T-helper 17 cell (primary cell): Measurements from ENCODE around the gene KCTD13. TPM values are rescaled to one million over a fixed set of nuclear protein-coding genes. Genes with fewer than 3 reads are reported as not detected.
"Not testable (repeated sequence)": the region's sequence is repeated elsewhere in the genome, so short reads cannot be mapped to it uniquely, and the experiment has no call there.

Source experiments
- ATAC-seq: fragments of 150-1000 bp; cut with Tn5 transposase; 2 replicates; pipeline ENCODE4 v1.10.0; 2021; ENCODE audit warnings: mild to moderate bottlenecking, moderate library complexity
- DNase-seq, 3 donors: peaks; one replicate each; pipeline versions ENCODE4 v3.0.0 to v3.0.0-alpha.2; 2020 to 2021
- H3K9me3 ChIP-seq: one replicate; pipeline ENCODE4 v1.7.0; 2013; ENCODE audit warnings: low read length, mild to moderate bottlenecking; ENCODE audit not compliant: control insufficient read depth, poor library complexity, severe bottlenecking
- H3K27ac Mint-ChIP-seq: one replicate; pipeline ENCODE4 v1.8.0; 2022; ENCODE audit warnings: mild to moderate bottlenecking, moderate library complexity, mixed read lengths
- H3K27me3 Mint-ChIP-seq: one replicate; pipeline ENCODE4 v1.8.0; 2022; ENCODE audit warnings: mixed read lengths
- H3K36me3 Mint-ChIP-seq: one replicate; pipeline ENCODE4 v1.8.0; 2022; ENCODE audit warnings: low read depth, mixed read lengths
- H3K4me1 Mint-ChIP-seq: one replicate; pipeline ENCODE4 v1.8.0; 2022; ENCODE audit warnings: mild to moderate bottlenecking, mixed read lengths
- H3K4me3 Mint-ChIP-seq: one replicate; pipeline ENCODE4 v1.8.0; 2022; ENCODE audit warnings: mild to moderate bottlenecking, moderate library complexity, mixed read lengths
- total RNA-seq, 4 donors: library from RNA in 2 of 4; stranded (reverse) in 2 of 4; gene quantifications; one replicate each; pipeline ENCODE4 v1.2.3 and lab custom pipeline; 2022 to 2026

KCTD13 gene
- total RNA-seq, 2 donors from 2014 or later = 44.1 to 48.4 TPM

- Mint-ChIP-seq H3K27me3 (no peaks in the 10 kb centered on the region), H3K4me3 (peak overlapping the region; percentile 98), H3K27ac (peak overlapping the region; percentile 98), H3K36me3 (peaks cover 8% of the 10 kb centered on the region), H3K4me1 (peaks cover 37% of the 10 kb centered on the region)
- no peaks in the 10 kb centered on the region for H3K9me3 ChIP-seq
- no peak for ATAC-seq
- DNase-seq = no peak
Measured at GRCh38 chr16:29925105-29925756, 795 bp downstream of the KCTD13 start.

GRCh38 chr16:29922986-29923501, 3.0 kb downstream of the KCTD13 start:
- Mint-ChIP-seq H3K27me3 (no peaks in the 10 kb centered on the region), H3K4me3 (no peak overlapping the region), H3K27ac (no peak overlapping the region), H3K4me1 (peaks cover 40% of the 10 kb centered on the region), H3K36me3 (peaks cover 8% of the 10 kb centered on the region)
- DNase-seq (no peak), ATAC-seq (no peak)
- H3K9me3 ChIP-seq = no peaks in the 10 kb centered on the region

- peaks cover 8% of the 10 kb centered on the region for H3K36me3 Mint-ChIP-seq
- H3K4me1 Mint-ChIP-seq = peaks cover 38% of the 10 kb centered on the region
Measured at GRCh38 chr16:29922326-29922725, 3.7 kb downstream of the KCTD13 start.

GRCh38 chr16:29921034-29921385, 5.0 kb downstream of the KCTD13 start:
- H3K36me3 Mint-ChIP-seq = peaks cover 8% of the 10 kb centered on the region
- H3K4me3 Mint-ChIP-seq = no peak overlapping the region
- no peaks in the 10 kb centered on the region for H3K9me3 ChIP-seq
- no peak for DNase-seq
- no peaks in the 10 kb centered on the region for H3K27me3 Mint-ChIP-seq
- peak overlapping the region; percentile 72 for H3K27ac Mint-ChIP-seq
- H3K4me1 Mint-ChIP-seq = peaks cover 28% of the 10 kb centered on the region
- ATAC-seq = no peak

More at GRCh38 chr16:29922326-29922725, 3.7 kb downstream of the KCTD13 start:
- DNase-seq = no peak
- H3K27ac Mint-ChIP-seq = peak overlapping the region; percentile 2
- H3K4me3 Mint-ChIP-seq = no peak overlapping the region
- no peaks in the 10 kb centered on the region for H3K9me3 ChIP-seq
- no peaks in the 10 kb centered on the region for H3K27me3 Mint-ChIP-seq
- no peak for ATAC-seq

GRCh38 chr16:29920288-29921033, 5.6 kb downstream of the KCTD13 start:
- no peak for ATAC-seq
- peaks cover 8% of the 10 kb centered on the region for H3K36me3 Mint-ChIP-seq
- no peaks in the 10 kb centered on the region for H3K27me3 Mint-ChIP-seq
- peaks cover 26% of the 10 kb centered on the region for H3K4me1 Mint-ChIP-seq
- peak overlapping the region; percentile 72 for H3K27ac Mint-ChIP-seq
- H3K4me3 Mint-ChIP-seq = no peak overlapping the region
- no peak for DNase-seq
- no peaks in the 10 kb centered on the region for H3K9me3 ChIP-seq

GRCh38 chr16:29916979-29917378, 9.0 kb downstream of the KCTD13 start:
- ATAC-seq = no peak
- DNase-seq = no peak
- H3K4me3 Mint-ChIP-seq = no peak overlapping the region
- H3K36me3 Mint-ChIP-seq = peaks cover 11% of the 10 kb centered on the region
- no peaks in the 10 kb centered on the region for H3K27me3 Mint-ChIP-seq
- peaks cover 14% of the 10 kb centered on the region for H3K4me1 Mint-ChIP-seq
- H3K9me3 ChIP-seq = no peaks in the 10 kb centered on the region
- no peak overlapping the region for H3K27ac Mint-ChIP-seq

- peaks cover 8% of the 10 kb centered on the region for H3K36me3 Mint-ChIP-seq
- DNase-seq (no peak), ATAC-seq (no peak)
- no peak overlapping the region for H3K27ac Mint-ChIP-seq
- H3K27me3 Mint-ChIP-seq = no peaks in the 10 kb centered on the region
- H3K4me3 Mint-ChIP-seq = no peak overlapping the region
- H3K4me1 Mint-ChIP-seq = peaks cover 9% of the 10 kb centered on the region
- H3K9me3 ChIP-seq = no peaks in the 10 kb centered on the region
Measured at GRCh38 chr16:29915590-29916247, 10.3 kb downstream of the KCTD13 start.

- Mint-ChIP-seq H3K36me3 (peaks cover 5% of the 10 kb centered on the region), H3K4me1 (peaks cover 5% of the 10 kb centered on the region), H3K27ac (no peak overlapping the region), H3K27me3 (no peaks in the 10 kb centered on the region), H3K4me3 (no peak overlapping the region)
- DNase-seq = no peak
- no peak for ATAC-seq
- H3K9me3 ChIP-seq = no peaks in the 10 kb centered on the region
Measured at GRCh38 chr16:29913514-29913913, 12.5 kb downstream of the KCTD13 start.

GRCh38 chr16:29912087-29912486, 13.9 kb downstream of the KCTD13 start:
- ATAC-seq (no peak), DNase-seq (no peak)
- no peaks in the 10 kb centered on the region for H3K9me3 ChIP-seq
- Mint-ChIP-seq H3K27me3 (no peaks in the 10 kb centered on the region), H3K4me1 (peaks cover 5% of the 10 kb centered on the region), H3K36me3 (peaks cover 8% of the 10 kb centered on the region), H3K4me3 (no peak overlapping the region), H3K27ac (no peak overlapping the region)

GRCh38 chr16:29911676-29912010, 14.4 kb downstream of the KCTD13 start:
- Mint-ChIP-seq H3K36me3 (peaks cover 8% of the 10 kb centered on the region), H3K4me3 (no peak overlapping the region), H3K27ac (no peak overlapping the region), H3K27me3 (no peaks in the 10 kb centered on the region), H3K4me1 (peaks cover 5% of the 10 kb centered on the region)
- H3K9me3 ChIP-seq = no peaks in the 10 kb centered on the region
- no peak for ATAC-seq
- no peak for DNase-seq

GRCh38 chr16:29910819-29911675, 15.0 kb downstream of the KCTD13 start:
- no peaks in the 10 kb centered on the region for H3K27me3 Mint-ChIP-seq
- H3K36me3 Mint-ChIP-seq = peaks cover 8% of the 10 kb centered on the region
- H3K9me3 ChIP-seq = no peaks in the 10 kb centered on the region
- no peak for ATAC-seq
- DNase-seq = no peak
- no peak overlapping the region for H3K4me3 Mint-ChIP-seq
- peaks cover 5% of the 10 kb centered on the region for H3K4me1 Mint-ChIP-seq
- no peak overlapping the region for H3K27ac Mint-ChIP-seq

- not testable (repeated sequence) for H3K36me3 Mint-ChIP-seq
Measured at GRCh38 chr16:29909851-29910250, 16.2 kb downstream of the KCTD13 start.

GRCh38 chr16:29909391-29909790, 16.6 kb downstream of the KCTD13 start:
- H3K9me3 ChIP-seq = no peaks in the 10 kb centered on the region
- no peak for ATAC-seq
- DNase-seq = no peak
- Mint-ChIP-seq H3K36me3 (peaks cover 4% of the 10 kb centered on the region), H3K27ac (no peak overlapping the region), H3K27me3 (no peaks in the 10 kb centered on the region), H3K4me3 (no peak overlapping the region), H3K4me1 (peaks cover 5% of the 10 kb centered on the region)

More at GRCh38 chr16:29909851-29910250, 16.2 kb downstream of the KCTD13 start:
- not testable (repeated sequence) for H3K4me1 Mint-ChIP-seq, DNase-seq, ATAC-seq, H3K27ac Mint-ChIP-seq, H3K27me3 Mint-ChIP-seq, H3K9me3 ChIP-seq, H3K4me3 Mint-ChIP-seq
